HG03045 (cell line): ENCODE results near the gene HSD11B1.
A peak's percentile ranks its signal among the peaks of the same experiment; 100 is the strongest.
"Not testable (repeated sequence)": the region's sequence is repeated elsewhere in the genome, so short reads cannot be mapped to it uniquely, and the experiment has no call there.

Experiments
- ATAC-seq: cut with Tn5 transposase; IDR thresholded peaks from one replicate; pipeline ENCODE4 v1.9.1; 2021; ENCODE audit warnings: mild to moderate bottlenecking, moderate library complexity; ENCODE audit not compliant: unreplicated experiment

Gene HSD11B1

GRCh38 chr1:209689477-209689876 lies 15.2 kb upstream of the HSD11B1 start:
- ATAC-seq = no peak

- ATAC-seq = no peak
Measured at GRCh38 chr1:209691237-209691636, 13.4 kb upstream of the HSD11B1 start.

DNA sequence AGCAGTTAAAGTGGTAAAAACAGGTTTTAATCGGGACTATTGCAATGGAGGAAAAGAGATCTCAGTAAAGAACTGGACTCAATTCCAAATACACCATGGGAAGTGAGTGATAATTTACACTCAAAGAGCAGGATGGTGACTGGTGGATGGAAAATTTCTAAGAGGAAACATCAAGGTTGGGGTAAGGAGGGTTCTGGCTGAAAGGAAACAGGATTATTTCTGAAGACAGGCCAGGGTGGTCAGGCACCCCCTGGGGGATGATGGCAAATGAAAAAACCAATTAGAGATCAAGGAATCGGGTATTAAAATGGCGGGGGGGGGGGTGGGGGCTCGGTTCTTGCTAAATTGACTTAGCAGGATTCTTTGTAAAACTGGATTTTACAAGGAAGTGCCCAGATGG lies 12.3 kb upstream of the HSD11B1 start:
- no peak for ATAC-seq

GRCh38 chr1:209692745-209693504 lies 11.7 kb upstream of the HSD11B1 start:
- no peak for ATAC-seq

DNA sequence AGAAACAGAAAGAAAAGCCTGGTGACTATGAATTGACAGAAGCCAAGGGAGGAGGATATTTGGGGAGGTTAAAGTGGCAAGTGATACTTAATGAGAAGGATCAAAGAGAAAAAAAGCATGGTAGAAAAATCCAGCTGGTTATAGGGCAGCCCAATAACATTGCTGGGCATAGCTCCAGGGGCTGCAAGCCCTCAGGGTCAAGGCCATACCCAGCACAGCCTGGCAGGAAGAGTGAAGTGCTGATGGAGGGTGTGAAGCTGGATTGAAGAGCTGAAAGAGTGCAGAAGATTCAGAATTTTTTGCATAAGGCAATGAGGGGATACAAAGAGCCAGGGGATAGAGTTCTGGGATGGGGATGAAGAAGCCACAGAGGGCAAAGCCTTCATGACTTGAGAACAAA lies 8.0 kb upstream of the HSD11B1 start:
- ATAC-seq = no peak

GRCh38 chr1:209697126-209697525 lies 7.5 kb upstream of the HSD11B1 start:
- ATAC-seq = no peak

DNA sequence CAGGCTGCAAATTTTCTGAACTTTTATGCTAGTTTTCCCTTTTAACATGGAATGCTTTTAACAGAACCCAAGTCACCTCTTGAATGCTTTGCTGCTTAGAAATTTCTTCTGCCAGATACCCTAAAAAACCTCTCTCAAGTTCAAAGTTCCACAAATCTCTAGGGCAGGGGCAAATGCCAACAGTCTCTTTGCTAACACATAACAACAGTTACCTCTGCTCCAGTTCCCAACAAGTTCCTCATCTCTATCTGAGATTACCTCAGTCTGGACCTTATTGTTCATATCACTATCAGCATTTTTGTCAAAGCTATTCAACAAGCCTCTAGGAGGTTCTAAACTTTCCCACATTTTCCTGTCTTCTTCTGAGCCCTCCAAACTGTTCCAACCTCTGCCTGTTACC lies 4.0 kb upstream of the HSD11B1 start:
- not testable (repeated sequence) for ATAC-seq

GRCh38 chr1:209702832-209703231 lies 1.8 kb upstream of the HSD11B1 start:
- ATAC-seq = no peak

DNA sequence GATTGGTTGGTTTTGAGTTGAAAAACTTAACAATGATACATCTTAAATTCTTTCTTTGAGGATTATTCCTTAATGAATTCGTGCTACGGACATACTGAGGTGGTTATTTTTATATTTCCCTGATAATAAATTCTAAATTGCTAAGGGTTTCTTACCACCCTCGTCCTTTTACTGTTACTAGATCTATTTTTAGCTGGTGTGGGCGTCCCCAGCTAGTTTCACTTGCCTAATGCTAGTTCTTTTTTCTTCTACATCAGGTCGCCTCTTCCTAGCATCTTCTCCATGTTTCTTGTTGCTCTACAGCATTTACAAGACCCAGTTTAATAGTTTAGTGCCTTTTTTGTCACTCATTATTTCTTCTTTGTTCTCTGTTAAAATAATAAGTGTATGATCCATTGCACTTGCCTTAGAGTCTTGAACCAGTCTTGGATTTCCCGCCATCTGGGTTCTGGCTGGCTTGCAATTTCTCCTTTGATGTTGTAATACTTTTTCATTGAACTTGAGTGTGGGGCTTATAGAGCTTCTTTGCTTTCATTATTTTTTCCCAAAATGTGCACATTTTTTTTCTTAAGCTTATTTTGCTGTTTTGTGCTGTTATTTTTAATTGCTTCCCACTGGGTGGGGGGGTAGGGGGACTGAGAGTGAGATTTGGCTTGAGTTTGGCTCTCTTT lies 677 bp upstream of the HSD11B1 start:
- no peak for ATAC-seq

GRCh38 chr1:209705033-209705598 lies 470 bp downstream of the HSD11B1 start:
- no peak for ATAC-seq

GRCh38 chr1:209706622-209707021 lies 2.0 kb downstream of the HSD11B1 start:
- ATAC-seq = no peak

DNA sequence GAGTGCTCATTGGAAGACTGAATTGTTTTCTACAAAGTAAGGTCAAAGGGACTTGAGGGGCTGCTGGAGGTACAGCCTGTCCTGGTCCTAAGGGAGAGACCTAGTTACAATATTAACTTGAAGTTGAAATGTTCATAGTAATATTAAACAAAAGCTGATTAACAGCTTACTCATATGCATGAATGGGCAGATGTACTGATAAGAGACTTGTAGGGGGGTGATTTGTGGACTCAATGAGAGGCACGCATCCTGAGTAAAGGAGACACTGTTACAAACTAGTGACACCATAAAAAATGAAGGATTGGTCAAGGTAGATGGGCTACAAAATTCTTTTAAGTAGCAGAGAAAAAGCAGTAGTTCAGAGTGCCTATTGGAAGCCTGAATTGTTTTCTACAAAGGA lies 2.7 kb downstream of the HSD11B1 start:
- no peak for ATAC-seq

DNA sequence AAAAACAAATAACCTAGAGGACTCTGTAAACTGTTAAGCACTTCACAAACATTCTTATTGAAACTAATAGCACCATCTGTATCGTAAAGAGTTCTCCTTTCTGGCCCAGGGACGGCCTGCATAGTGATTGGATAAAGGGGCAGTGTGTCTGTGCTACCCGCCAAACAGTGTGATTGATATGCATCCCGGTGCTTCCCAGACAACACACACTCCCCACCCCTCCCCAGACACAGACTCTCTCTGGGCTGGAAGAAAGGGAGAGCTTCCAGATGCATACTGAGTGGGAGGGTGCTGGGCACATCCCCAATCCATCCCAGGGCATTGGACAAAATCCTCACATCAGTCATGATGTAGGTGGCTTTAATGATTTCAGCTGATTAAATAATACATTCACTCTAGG lies 3.7 kb downstream of the HSD11B1 start:
- no peak for ATAC-seq

DNA sequence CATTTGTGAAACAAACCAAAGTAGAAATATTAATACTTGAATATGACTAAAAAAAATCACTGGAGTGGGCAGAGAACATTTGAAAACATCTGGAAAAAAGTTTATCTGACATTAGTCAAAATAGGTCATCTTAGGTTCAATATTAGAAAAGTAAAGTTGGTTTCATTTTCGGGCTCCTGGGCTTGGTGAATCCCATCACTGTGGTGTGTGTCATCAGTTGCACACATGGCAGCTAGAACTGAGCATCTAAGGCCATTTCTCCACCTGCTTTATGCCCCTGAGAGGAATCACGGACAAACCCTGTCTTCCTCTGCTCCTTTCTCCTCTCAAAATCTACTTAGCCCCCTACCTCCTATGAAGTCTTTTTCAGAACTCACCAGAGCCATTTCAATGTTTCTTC lies 5.4 kb downstream of the HSD11B1 start:
- peak; percentile 56 for ATAC-seq

- no peak for ATAC-seq
Measured at GRCh38 chr1:209710847-209711246, 6.2 kb downstream of the HSD11B1 start.

- ATAC-seq = no peak
Measured at GRCh38 chr1:209714338-209714737, 9.7 kb downstream of the HSD11B1 start.

- no peak for ATAC-seq
Measured at GRCh38 chr1:209715314-209715713, 10.7 kb downstream of the HSD11B1 start.

GRCh38 chr1:209717818-209718217 lies 13.2 kb downstream of the HSD11B1 start:
- no peak for ATAC-seq

DNA sequence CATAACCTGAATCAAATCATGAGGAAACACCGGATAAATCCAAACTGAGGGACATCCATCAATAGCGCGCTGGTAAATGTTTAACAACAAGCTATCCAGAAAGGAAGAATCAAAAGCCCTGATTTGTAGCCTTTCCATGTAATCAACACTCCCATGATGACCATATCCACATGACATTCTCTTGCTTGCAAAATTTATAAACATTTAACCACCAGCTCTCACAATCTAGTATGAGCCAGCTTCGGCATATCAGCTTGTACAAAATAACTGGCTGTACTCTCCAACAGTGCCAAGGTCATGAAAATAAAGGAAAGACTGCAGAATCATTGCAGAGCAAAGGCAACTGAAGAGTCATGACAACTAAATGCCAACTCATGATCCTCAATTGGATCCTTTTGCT lies 15.7 kb downstream of the HSD11B1 start:
- ATAC-seq = no peak

- no peak for ATAC-seq
Measured at GRCh38 chr1:209720826-209721225, 16.2 kb downstream of the HSD11B1 start.

DNA sequence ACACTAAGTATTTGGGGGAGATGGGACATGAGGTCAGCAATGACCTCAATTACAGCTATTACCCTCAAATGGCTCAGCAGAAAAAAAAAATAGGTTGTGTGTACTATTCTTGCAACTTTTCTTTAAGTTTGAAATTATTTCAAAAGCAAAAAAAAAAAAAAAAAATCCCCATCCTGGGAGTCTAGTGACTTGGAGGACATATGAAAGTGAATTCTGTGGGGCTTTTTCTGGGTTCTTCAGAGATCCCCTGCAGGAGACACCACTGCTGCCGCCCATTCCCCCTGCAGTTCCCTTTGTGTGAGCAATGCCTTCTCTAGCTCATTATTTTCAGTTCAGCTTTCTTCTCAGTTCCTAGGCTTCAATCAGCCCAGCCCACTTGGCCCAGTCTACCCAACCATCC lies 16.7 kb downstream of the HSD11B1 start:
- ATAC-seq = no peak

DNA sequence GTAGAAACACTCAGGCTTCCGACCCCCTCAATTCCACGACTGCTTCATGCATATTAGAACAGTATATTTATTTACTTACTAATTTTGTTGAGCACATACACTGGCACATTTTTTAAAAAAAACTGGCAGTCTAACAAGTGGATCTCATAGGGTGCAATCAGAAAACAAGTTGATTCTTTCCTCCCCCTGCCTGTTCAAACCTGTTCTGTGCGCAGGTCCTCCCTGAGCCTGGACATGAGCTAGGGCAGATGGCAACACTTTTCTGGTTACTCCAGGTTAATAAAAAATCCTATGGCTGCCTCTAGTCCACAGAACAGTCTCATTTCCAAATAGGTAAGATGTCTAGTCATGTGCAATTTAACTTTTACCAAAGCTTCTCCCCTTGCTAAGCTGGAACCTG lies 18.6 kb downstream of the HSD11B1 start:
- ATAC-seq = no peak
